Brain pericyte (primary cell): ENCODE measurements around the gene ZNF485.
"Not testable (repeated sequence)": the region's sequence is repeated elsewhere in the genome, so short reads cannot be mapped to it uniquely, and the experiment has no call there.

Experiments used
- DNase-seq: peaks from one replicate; pipeline ENCODE4 v3.0.0-alpha.2; 2012; ENCODE audit warnings: low read depth, low spot score

Gene ZNF485

GRCh38 chr10:43606323-43607198 is at the start of gene ZNF485:
ZNF485 (plus strand) TSS chr10:43606438; CDS start chr10:43607051, 613 bp downstream.
- DNase-seq = no peak

GRCh38 chr10:43557214-43557613 is 49.0 kb upstream of the ZNF485 start:
- DNase-seq = no peak

- DNase-seq = no peak
These were observed 36.6 kb upstream of the ZNF485 start for GRCh38 chr10:43569681-43570080.

DNA sequence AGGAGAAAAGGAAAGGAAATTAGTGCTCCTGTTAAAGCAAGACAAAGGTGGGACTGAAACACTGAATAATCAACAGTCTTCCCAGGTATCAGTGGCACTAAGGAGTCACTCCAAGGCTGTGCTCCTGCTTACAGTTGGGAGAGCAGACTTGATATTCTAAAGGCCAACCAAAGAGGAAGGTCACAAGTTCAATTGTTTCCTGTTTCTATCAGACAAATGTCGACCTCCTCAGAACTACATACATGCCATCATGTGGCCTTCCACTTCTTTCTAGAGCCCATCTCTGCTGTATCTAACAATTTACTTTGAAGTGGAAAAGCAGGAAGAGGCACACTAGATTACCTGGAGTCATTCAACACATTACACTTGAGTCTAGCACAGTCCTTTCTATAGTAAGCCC is 35.3 kb upstream of the ZNF485 start:
- no peak for DNase-seq

- DNase-seq = no peak
These were observed 32.8 kb upstream of the ZNF485 start for GRCh38 chr10:43573250-43574000.

DNA sequence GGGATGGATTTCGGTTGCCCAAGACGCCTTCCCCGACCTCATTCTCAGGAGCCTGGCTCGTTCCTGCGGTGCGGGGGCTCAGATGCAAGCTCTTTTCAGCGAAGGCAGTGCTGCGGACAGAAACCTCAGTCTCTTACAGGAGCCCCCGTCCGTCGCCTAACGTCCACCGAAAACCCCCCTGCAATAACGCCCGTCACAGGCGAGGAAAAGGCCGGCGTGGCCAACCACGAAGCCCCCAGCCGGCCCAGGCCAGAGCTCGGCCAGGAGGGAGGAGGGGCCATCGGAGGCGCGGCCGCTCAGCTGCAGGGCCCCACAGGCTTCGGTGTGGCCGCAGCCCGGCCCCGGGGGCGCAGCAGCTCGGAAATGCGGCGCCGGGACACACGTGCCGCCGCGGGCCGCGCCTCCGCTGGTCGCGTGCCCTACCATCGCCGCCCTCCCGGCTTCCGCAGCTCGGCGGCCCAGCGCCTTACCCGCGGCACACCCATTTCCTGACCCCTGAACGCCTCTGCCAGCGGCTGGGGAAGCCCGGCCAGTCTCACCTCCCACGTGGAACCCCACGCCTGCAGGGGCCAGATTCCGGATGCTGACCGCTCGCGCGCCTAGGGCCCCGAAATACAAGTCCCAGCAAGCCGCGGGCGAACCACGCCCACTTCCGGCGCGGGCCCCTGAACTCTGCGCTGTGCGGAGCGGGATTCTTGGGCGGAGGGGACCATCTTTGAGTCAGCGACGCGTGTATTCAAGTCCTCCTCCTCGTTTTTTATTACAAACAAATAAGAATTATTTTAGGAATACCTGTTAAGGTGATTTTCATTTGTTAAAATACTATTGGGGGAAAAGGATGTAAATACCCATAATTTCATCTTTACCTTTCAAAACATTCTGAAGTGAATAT is 32.0 kb upstream of the ZNF485 start, which contains the start of gene ZNF239:
Gene ZNF239, minus strand, starts transcription at position 616 of the 892 bp plus-strand sequence. CDS start 16,537 bp downstream, outside the sequence.
- DNase-seq = peak; percentile 44

- DNase-seq = no peak
These were observed 31.3 kb upstream of the ZNF485 start for GRCh38 chr10:43574906-43575305.

DNA sequence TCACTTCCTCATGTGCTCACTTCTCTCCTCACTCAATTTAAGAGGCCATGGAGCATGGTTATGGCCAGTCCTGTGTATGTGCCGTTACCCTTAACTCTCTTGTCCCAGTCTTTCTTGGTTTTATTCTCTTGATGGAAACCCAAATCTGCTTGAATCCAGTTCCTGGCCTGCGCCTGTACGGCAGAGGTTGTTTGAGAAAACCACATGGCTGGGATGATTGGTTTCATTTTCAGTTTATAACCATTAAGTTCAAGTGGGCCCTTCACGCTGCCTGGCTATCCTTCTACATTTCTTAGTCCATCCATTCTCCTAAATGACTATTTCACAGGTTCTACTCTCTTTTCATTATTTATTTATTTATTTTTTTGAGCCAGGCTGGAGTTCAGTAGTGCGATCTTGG is 30.2 kb upstream of the ZNF485 start:
- DNase-seq = no peak

- DNase-seq = no peak
These were observed 29.7 kb upstream of the ZNF485 start for GRCh38 chr10:43576580-43576979.

DNA sequence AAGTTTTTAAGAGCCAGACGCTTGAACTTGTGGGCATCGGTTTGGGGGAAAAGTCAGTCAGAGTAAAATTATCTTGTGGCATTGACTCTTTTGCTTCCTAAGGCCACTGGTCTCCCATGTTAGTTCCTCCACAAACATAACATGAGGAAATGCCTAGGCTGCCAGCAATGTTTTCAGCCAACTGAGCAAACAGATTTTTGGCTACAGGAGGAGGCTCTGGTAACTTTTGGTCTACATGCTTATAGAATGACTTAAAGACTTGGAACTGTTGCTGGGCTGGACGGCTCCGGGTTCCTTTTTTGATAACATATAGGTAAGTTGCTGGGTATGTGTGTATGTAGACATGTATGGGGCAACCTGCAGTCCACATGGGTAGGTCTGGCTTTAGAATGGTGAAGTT is 22.2 kb upstream of the ZNF485 start:
- no peak for DNase-seq

DNA sequence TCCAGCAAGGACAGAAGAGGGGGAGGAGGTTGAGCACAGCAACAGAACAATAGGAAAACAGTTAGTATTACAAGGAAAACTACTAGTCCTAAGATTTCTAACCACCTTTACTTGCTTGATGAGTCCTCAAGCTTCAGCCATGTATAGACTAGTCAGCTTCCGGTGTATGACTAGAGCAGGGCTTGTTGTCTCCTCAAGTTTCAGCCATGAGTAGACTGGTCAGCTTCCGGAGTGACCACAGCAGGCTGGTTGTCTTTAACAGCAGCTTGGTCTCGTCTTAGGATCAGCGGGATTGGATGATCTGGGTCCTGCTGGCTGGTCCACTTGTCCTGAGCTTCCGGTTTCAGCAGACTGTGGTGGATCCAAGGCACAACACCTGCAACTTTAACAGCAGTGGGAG is 21.2 kb upstream of the ZNF485 start:
- DNase-seq = no peak

DNA sequence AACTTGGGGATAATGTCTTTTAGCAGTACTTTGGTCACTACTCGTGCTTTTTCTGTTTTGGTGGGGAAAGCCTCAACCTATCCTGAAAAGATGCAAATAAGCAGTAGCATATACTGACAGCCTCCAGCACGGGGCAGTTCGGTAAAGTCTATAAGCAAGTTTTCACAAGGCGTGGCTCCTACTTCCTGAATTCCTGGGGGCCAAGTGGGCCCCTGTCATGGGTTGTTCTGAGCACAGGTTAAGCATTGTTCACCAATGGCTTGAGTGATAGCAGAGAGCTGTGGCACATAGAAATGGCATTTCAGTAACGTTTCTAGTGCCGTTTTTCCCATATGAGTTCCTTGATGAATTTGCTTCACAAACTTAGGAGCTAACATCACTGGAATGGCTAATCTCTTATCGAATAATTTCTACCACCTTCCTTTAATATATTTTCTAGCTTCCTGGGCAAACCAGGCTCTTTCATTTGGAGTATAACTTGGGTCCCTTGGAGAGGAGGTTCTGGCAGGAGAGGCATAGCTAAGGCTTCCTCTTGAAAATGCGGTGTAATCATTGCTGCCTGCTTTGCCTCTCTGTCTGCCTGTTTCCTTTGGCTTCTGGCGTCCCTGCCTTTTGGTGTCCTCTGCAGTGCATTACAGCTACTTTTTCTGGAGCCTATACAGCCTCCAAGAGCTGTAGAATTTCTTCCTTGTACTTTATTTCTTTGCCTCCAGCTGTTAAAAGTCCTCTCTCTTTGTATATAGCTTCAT is 20.1 kb upstream of the ZNF485 start:
- DNase-seq = no peak

- DNase-seq = not testable (repeated sequence)
These were observed 19.5 kb upstream of the ZNF485 start for GRCh38 chr10:43586730-43587115.

DNA sequence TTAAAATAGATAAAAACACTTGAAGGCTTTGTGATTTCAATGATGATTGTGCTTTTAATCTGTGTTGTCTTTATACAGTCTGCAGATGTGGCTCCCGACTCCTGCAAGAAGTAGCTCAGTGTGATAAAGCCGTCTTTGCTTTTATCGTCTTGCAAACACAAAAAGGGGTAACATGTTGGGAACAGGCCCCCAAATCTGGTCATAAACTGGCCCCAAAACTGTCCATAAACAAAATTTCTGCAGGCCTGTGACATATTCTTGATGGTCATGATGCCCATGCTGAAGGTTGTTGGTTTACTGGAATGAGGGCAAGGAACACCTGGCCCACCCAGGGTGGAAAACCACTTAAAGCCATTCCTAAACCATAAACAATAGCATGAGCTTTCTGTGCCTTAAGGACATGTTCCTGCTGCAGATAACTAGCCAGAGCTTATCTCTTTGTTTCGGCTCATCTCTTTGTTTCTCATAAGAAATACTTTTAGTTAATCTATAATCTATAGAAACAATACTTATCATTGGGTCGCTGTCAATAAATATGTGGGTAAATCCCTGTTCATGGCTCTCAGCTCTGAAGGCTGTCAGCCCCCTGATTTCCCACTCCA is 14.8 kb upstream of the ZNF485 start:
- DNase-seq = no peak

- DNase-seq = no peak
These were observed 11.2 kb upstream of the ZNF485 start for GRCh38 chr10:43594944-43595589.

DNA sequence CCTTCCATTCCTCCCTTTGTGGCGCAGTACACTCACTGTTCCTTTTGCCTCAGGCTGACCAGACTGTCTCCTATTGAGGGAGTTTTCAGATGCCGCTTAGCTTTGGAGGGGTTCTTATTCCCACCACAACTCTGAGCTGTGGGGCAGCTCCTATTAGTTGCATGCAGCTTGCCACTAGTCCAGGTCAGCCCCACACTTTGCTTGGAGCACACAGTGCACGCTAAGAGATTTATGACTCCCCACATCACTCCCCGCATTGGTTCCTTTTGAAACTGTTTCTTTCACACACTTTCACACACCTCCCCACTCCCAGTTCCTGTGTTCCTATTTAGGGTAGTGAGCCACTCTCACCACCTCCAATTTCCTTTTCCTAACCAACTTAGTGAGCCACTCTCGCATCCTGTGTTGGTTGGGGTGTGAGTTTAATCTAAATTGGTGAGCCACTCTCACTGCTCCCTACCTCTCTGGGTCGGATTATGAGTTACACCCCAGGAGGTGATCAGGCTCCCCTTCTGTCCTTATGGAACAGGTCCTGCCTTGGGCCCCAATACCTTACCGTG is 10.4 kb upstream of the ZNF485 start:
- DNase-seq = no peak

- no peak for DNase-seq
These were observed 9.7 kb upstream of the ZNF485 start for GRCh38 chr10:43596546-43596945.

GRCh38 chr10:43598446-43598845 is 7.8 kb upstream of the ZNF485 start:
- DNase-seq = no peak

DNA sequence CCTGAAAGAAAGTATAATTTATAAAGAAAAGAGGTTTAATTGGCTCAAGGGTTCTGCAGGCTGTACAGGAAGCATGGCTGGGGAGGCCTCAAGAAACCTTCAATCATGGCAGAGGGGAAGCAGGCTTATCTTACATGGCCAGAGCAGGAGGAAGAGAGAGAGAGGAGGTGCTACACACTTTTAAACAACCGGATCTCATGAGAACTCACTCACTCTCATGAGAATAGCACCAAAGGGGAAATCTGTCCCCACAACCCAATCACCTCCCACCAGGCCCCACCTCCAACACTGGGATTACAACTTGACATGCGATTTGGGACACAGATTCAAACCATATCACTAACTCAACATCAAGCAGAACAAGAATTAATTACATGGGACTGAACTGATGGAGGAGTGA is 6.9 kb upstream of the ZNF485 start:
- DNase-seq = no peak

GRCh38 chr10:43601576-43601975 is 4.7 kb upstream of the ZNF485 start:
- DNase-seq = not testable (repeated sequence)
